ENCODE results near the gene PXYLP1.

DNA sequence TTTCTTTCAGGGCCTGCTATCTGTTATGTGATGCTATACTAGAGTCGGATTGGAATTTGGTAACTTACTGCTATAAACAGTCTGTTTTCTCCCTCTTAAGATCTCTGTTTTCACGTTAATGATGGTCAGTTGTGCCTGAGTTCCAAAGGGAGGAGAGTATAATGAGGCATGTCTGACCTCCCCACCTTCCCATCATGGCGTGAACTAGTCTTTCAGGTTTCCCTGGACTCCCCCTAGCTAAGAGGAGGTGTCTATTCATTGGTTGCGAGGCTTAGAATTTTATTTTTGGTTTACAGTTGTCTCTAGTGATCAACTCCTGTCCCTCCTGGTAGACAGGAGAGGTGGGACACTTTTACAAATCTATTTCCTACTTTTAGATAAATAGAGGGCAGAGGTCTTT lies 27.8 kb upstream of the PXYLP1 start:
- TF ChIP-seq CTCF (IDR thresholded peaks at IDR 0.05) (no peak), EZH2phosphoT487 (IDR thresholded peaks at IDR 0.05) (no peak), EZH2 (IDR thresholded peaks at IDR 0.05) (no peak)
